T47D (cell line): ENCODE results near the gene HEATR5A.
"Not testable (repeated sequence)": the region's sequence is repeated elsewhere in the genome, so short reads cannot be mapped to it uniquely, and the experiment has no call there.

Source experiments
- DNase-seq, 2 experiments: peaks; one replicate each; pipeline versions ENCODE4 v3.0.0 to v3.0.0-alpha.2; 2011 to 2012; ENCODE audit warnings: low read depth in 1 of 2, low spot score in 1 of 2
- JUND ChIP-seq: IDR thresholded peaks from 2 replicates; pipeline ENCODE4 v1.6.1; 2012; ENCODE audit warnings: low read depth
- in situ Hi-C: cut with HindIII; loops from 2 replicates; pipeline ENCODE4 v1.10.0; 2016; ENCODE audit warnings: low sequenced_read_pairs, low pct_unique_long_range_greater_than_20kb

HEATR5A gene

GRCh38 chr14:31275731-31276130, 144.6 kb downstream of the HEATR5A start:
- no peak for TF ChIP-seq JUND
- DNase-seq, result peak in 1 of 2 experiments; percentile 35
- in situ Hi-C loops, result no loop called here

- in situ Hi-C loops, result no loop called here
- DNase-seq, result no peak
- no peak for TF ChIP-seq JUND
Observed at GRCh38 chr14:31271648-31272047, 148.7 kb downstream of the HEATR5A start.

- no peak for TF ChIP-seq JUND
- DNase-seq, result peak in 1 of 2 experiments; percentile 29
- in situ Hi-C loops, result no loop called here
Observed at GRCh38 chr14:31270196-31270772, 150.1 kb downstream of the HEATR5A start.

GRCh38 chr14:31269634-31270195, 150.6 kb downstream of the HEATR5A start:
- TF ChIP-seq JUND, result no peak
- in situ Hi-C loops, result no loop called here
- DNase-seq, result no peak

- TF ChIP-seq JUND, result no peak
- DNase-seq, result no peak
- in situ Hi-C loops, result no loop called here
Observed at GRCh38 chr14:31268216-31268615, 152.1 kb downstream of the HEATR5A start.

GRCh38 chr14:31266437-31267331, 153.7 kb downstream of the HEATR5A start:
- in situ Hi-C loops, result no loop called here
- TF ChIP-seq JUND, result no peak

GRCh38 chr14:31265701-31266398, 154.5 kb downstream of the HEATR5A start:
- in situ Hi-C loops, result no loop called here
- TF ChIP-seq JUND, result no peak
- no peak for DNase-seq

More at GRCh38 chr14:31266437-31267331, 153.7 kb downstream of the HEATR5A start:
- no peak for DNase-seq

- DNase-seq, result peak; percentile 28 to 83
- in situ Hi-C loops, result no loop called here
- no peak for TF ChIP-seq JUND
Observed at GRCh38 chr14:31263485-31264133, 156.7 kb downstream of the HEATR5A start.

GRCh38 chr14:31261859-31262731, 158.3 kb downstream of the HEATR5A start:
- TF ChIP-seq JUND, result no peak
- in situ Hi-C loops, result no loop called here
- DNase-seq, result peak in 1 of 2 experiments; percentile 40

GRCh38 chr14:31261523-31261858, 158.9 kb downstream of the HEATR5A start:
- TF ChIP-seq JUND, result no peak
- no peak for DNase-seq
- in situ Hi-C loops, result no loop called here

GRCh38 chr14:31259040-31259435, 161.3 kb downstream of the HEATR5A start:
- DNase-seq, in situ Hi-C loops: not testable (repeated sequence)
